AG08395 (cell line): ENCODE data around the gene BICD1.
"Not testable (repeated sequence)": the region's sequence is repeated elsewhere in the genome, so short reads cannot be mapped to it uniquely, and the experiment has no call there.

Experiments
- DNase-seq: peaks from one replicate; pipeline ENCODE4 v3.0.0; 2012; ENCODE audit warnings: mixed read lengths, low spot score

BICD1 gene

DNA sequence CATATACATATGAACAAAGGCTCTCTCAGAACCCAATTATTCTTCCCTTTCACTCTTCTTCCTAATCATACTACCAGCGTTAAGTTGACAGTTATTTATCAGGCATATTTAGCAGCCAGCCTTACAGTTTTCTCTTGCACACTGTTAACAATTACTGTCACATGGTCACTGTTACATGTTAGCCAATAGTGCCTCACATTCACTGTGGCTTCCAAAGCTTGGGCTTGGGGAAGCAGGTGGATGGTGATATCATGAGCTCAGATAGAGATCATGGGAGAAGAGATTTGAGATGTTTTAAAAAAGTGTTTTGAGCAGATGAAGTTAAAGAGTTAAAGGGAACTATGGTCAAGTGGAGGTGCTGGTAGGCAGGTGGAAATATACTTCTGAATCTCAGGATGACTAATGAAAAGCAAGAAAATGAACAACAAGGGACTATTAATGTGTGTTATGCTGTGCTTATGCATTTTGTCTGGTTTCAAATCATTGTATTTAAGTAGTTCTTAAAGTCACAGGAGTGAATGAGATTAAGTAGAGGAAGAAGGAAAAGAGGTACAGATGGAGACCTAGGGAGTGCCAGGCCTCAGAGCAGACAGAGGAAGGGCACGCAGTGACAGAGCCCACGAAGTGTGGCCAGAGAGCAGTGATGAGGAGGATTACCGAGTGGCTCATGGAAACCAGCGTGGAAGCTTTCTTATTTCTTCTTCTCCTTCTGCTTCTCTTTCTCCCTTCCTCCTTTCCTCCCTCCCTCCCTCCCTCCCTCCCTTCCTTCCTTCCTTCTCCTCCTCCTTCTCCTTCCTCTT, 39.6 kb downstream of the BICD1 start:
- no peak for DNase-seq

GRCh38 chr12:32148372-32148771, 41.7 kb downstream of the BICD1 start:
- DNase-seq = no peak

GRCh38 chr12:32149489-32149888, 42.8 kb downstream of the BICD1 start:
- DNase-seq = no peak

DNA sequence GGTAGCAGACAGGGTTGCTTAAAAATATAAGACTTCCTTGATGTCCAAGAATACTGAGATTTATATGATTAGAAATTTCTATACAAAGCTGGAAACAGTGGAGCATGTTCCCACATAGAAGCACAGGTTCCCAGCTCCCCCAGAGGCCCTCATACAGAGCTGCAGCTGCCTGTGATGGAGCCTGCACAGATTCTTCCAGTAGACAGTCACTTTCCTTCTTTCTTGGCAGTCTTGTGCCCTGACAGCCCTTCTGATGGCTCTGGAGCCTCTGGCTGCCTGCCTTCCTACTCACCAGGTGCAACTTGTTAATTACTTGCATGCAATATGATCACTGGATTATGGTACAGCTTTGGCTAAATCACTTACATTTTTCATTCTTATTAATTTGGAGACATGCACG, 44.4 kb downstream of the BICD1 start:
- DNase-seq = no peak

DNA sequence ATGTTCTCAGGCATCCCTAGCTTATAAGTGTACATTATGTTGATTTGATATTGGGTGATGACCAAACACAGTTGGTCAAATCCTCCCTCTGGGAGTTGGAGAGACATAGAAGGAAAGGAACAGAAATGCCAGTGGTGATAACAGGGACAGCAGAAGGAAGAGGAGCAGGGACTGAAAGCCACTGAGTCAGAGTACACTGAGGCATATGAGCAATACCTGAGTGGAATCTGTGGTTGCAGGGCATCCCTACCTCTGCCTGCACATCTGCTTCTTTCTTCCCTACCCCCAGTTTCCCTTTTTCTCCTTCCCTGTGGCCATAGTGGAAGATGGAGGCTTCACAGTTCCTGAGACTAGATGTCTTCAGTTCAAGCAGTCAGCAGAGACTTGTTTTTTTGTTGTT, 44.9 kb downstream of the BICD1 start:
- no peak for DNase-seq

- DNase-seq = no peak
Observed at GRCh38 chr12:32155041-32155440, 48.4 kb downstream of the BICD1 start.

GRCh38 chr12:32155961-32156529, 49.4 kb downstream of the BICD1 start:
- no peak for DNase-seq

- DNase-seq = no peak
Observed at GRCh38 chr12:32158525-32158924, 51.9 kb downstream of the BICD1 start.

GRCh38 chr12:32159381-32159780, 52.7 kb downstream of the BICD1 start:
- no peak for DNase-seq

- no peak for DNase-seq
Observed at GRCh38 chr12:32159925-32160324, 53.3 kb downstream of the BICD1 start.

GRCh38 chr12:32161058-32161457, 54.4 kb downstream of the BICD1 start:
- no peak for DNase-seq

DNA sequence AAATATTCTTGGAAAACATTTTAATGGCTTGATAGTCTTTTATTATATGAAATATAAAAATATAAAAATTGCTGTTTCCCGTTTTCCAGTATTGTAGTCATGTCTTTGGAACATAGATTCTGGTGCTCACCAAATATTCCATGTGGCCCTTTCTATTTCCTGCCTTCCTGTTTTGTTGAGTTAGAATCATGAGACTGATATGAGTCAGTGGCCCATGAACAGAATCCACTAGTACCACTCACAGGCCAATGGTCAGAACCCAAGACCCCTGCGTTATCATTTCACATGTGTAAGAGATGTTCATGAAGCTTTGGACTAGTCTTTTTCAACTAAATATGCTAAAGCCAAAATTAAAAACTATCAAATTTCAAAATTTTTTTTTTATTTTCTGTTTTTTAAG, 56.9 kb downstream of the BICD1 start:
- DNase-seq = no peak

DNA sequence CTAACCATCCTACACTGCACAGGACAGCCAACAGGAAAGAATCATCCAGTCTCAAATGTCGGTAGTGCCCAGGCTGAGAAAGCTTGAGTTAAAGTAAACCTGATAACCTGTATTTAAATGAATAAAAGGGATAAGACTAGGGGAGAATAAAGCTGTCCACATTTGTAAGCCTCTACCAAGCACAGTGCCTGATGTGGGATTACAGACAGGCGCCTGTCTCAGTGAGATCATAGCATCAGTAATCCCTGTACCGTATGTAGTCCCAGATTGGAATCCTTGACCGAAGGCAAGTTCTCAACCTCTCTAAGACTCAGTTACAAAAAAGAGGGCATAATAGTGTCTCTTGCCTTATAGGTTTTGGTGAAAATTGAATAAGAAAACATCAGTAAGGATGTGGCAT, 59.9 kb downstream of the BICD1 start:
- no peak for DNase-seq

GRCh38 chr12:32170437-32170998, 63.9 kb downstream of the BICD1 start:
- DNase-seq = no peak

- DNase-seq = no peak
Observed at GRCh38 chr12:32171211-32171610, 64.6 kb downstream of the BICD1 start.

- DNase-seq = no peak
Observed at GRCh38 chr12:32176606-32177005, 70.0 kb downstream of the BICD1 start.

- DNase-seq = no peak
Observed at GRCh38 chr12:32178341-32179010, 71.8 kb downstream of the BICD1 start.

DNA sequence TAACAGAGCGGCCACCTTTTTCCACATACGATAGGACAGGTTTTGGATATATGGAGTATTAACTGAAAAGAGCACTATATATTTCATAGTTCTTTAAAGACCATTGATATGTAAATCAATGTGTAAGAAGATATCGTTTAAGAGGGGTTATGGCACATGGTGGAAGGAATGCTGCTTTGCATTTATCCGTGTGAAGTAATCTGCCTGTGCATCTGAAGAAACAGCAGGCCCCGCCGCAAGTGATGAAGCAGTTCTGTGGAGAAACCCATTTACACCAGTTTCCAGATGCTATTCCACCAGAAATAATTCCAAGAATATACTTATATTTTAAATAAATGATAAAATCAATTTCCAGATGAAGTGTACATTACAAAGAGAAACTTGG, 72.4 kb downstream of the BICD1 start:
- DNase-seq = no peak

DNA sequence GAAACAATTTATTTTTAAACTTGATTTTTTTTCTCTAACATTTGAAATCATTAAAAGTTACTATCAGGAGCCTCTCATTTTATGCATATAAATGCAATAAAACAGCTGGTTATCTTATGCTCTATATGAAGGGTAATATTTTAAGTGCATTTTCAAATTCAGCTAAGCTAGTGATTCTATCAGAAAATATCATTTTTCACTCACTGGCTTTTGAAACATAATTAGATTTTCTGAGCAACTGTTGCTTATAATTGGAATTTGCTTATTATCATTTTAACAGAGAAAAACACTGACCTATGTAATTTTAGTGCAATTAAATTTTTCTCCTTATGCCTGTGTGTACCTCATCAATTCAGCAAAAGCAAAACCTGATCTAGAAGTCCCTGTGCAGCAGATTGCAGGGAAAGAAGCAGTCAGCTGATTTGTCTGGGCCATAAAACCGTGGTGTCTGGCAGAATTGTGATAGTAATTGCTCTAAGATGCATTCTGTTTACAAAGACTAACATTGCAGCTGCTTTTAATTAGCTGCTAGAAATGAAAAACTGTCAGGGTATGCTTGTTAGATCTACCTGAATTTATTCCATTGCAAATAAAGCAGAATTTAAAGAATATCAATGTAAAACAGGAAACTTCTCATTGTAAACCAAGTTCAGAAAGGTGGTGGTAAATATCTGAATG, 75.0 kb downstream of the BICD1 start:
- DNase-seq = peak; percentile 25

GRCh38 chr12:32183650-32184049, 77.0 kb downstream of the BICD1 start:
- no peak for DNase-seq

DNA sequence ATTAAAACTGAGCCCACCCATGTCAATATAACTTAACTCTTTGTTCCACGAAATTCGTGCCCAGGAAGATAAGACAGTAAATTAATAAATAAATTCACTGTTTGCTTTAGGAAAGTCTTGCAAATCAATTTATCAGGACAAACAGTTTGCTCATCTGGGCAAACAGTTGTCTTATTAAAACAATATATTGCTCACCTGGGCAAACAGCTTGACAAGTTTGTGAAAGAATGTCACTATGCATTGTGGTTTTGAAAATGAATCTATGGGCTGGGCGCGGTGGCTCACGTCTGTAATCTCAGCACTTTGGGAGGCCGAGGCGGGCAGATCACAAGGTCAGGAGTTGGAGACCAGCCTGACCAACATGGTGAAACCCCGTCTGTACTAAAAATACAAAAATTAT, 80.5 kb downstream of the BICD1 start:
- DNase-seq = not testable (repeated sequence)

- DNase-seq = no peak
Observed at GRCh38 chr12:32191445-32191844, 84.8 kb downstream of the BICD1 start.
